PFSK-1 (cell line): ENCODE measurements around the gene ID4.

Source experiments
- FOXP2 ChIP-seq: optimal IDR thresholded peaks from 2 replicates; pipeline ENCODE3; 2011; ENCODE audit warnings: borderline replicate concordance, control low read depth, inconsistent platforms; ENCODE audit not compliant: insufficient read depth; ENCODE audit errors: extremely low read length, extremely low read depth
- POLR2AphosphoS5 ChIP-seq: IDR thresholded peaks from 2 replicates; pipeline ENCODE4 v1.6.1; 2012; ENCODE audit warnings: low read depth, mild to moderate bottlenecking, control low read depth, low read length, moderate library complexity
- SIN3A ChIP-seq: IDR thresholded peaks from 2 replicates; pipeline ENCODE4 v1.6.1; 2012; ENCODE audit warnings: mild to moderate bottlenecking, low read length, moderate library complexity, borderline replicate concordance; ENCODE audit not compliant: insufficient read depth
- TAF1 ChIP-seq: IDR thresholded peaks from 2 replicates; pipeline ENCODE4 v1.6.1; 2012; ENCODE audit warnings: low read length, control low read depth, borderline replicate concordance; ENCODE audit not compliant: insufficient read depth
- TF ChIP-seq, protein P1 (sequence below), 2 experiments: IDR thresholded peaks; 2 replicates each; pipeline versions ENCODE4 v1.6.1 to v1.8.0; 2011 to 2012; ENCODE audit warnings: low read depth in 2 of 2, low read length in 2 of 2, control low read depth in 1 of 2, inconsistent platforms in 1 of 2, mild to moderate bottlenecking in 1 of 2, moderate library complexity in 1 of 2; ENCODE audit not compliant: insufficient read depth in 1 of 2

ID4 gene

DNA sequence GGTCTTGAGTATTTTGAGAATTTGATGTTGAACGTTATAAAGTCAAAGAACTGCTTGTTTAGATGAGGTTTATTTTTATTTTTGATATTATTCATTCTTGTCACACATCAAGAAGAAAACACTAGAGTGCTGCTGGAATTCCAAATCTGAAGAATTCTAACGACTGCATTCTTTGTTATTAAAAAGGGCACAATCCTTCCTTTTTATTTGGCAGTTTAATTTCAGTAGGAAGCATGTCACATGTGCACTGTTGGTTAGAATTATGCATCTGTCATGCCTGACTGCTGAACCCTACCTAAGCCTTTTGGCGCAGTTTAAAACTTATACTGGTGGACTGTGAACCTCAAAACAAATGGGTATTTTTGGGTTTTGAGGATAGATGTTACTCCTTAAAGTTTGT, 4.0 kb downstream of the ID4 start:
- TF ChIP-seq, protein P1, sequence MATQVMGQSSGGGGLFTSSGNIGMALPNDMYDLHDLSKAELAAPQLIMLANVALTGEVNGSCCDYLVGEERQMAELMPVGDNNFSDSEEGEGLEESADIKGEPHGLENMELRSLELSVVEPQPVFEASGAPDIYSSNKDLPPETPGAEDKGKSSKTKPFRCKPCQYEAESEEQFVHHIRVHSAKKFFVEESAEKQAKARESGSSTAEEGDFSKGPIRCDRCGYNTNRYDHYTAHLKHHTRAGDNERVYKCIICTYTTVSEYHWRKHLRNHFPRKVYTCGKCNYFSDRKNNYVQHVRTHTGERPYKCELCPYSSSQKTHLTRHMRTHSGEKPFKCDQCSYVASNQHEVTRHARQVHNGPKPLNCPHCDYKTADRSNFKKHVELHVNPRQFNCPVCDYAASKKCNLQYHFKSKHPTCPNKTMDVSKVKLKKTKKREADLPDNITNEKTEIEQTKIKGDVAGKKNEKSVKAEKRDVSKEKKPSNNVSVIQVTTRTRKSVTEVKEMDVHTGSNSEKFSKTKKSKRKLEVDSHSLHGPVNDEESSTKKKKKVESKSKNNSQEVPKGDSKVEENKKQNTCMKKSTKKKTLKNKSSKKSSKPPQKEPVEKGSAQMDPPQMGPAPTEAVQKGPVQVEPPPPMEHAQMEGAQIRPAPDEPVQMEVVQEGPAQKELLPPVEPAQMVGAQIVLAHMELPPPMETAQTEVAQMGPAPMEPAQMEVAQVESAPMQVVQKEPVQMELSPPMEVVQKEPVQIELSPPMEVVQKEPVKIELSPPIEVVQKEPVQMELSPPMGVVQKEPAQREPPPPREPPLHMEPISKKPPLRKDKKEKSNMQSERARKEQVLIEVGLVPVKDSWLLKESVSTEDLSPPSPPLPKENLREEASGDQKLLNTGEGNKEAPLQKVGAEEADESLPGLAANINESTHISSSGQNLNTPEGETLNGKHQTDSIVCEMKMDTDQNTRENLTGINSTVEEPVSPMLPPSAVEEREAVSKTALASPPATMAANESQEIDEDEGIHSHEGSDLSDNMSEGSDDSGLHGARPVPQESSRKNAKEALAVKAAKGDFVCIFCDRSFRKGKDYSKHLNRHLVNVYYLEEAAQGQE (IDR thresholded peaks at IDR 0.05; ENCODE audit: insufficient read depth in 1 of 2, low read depth in 2 of 2, low read length in 2 of 2): no peak
- TF ChIP-seq FOXP2 (no peak), POLR2AphosphoS5 (no peak), TAF1 (no peak), SIN3A (no peak)

DNA sequence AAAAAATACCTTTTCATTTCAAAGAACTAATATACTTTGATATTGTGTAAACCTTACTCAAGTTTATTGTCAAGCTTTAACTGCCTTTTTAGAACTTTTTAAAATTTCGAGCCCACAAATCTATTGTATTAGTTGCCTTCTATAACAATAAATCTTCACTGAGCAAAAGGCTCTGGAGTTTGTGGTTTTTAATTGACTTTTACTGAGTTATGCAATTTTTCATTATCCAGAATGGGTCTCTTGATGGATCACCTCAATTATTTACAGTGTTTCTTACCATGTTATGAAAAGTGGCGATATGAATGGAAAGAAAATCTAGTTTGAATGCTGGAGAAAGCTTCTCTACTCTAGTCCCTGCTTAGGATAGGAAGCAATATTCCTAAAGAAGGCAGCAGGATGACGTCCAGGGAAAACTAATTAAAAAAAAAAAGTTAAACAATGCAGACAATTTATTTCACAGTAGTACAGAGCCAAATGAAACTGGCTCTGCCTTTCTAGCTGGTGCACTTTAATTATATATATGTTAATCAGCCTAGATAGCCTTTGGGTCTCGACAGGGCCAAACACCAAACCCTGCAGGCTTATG, 5.0 kb downstream of the ID4 start:
- no peak for TF ChIP-seq FOXP2
- no peak for TF ChIP-seq TAF1
- TF ChIP-seq SIN3A: no peak
- TF ChIP-seq, protein P1 (IDR thresholded peaks at IDR 0.05; ENCODE audit: insufficient read depth in 1 of 2, low read depth in 2 of 2, low read length in 2 of 2): no peak
- no peak for TF ChIP-seq POLR2AphosphoS5

DNA sequence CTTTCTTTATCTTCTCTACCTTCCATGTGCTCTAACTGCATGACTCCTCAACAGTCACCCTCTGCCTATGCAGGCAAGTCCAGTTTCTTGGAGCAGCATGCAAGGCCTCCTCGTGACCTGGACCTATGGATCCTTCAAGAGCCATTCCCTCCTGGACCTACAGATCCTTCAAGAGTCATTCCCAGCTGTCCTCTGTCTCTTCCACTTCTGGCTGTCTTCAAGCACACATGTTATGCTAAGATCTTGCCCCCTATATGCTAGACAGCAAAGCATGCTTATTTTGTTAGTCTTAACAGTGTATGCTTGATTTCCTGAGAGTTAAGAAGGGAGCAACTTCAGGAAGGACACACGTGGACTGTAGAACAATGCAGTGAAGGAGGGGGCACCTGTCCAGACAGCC, 7.5 kb downstream of the ID4 start:
- TF ChIP-seq POLR2AphosphoS5 (no peak), SIN3A (no peak), FOXP2 (no peak), TAF1 (no peak)
- TF ChIP-seq, protein P1 (IDR thresholded peaks at IDR 0.05; ENCODE audit: insufficient read depth in 1 of 2, low read depth in 2 of 2, low read length in 2 of 2): no peak

DNA sequence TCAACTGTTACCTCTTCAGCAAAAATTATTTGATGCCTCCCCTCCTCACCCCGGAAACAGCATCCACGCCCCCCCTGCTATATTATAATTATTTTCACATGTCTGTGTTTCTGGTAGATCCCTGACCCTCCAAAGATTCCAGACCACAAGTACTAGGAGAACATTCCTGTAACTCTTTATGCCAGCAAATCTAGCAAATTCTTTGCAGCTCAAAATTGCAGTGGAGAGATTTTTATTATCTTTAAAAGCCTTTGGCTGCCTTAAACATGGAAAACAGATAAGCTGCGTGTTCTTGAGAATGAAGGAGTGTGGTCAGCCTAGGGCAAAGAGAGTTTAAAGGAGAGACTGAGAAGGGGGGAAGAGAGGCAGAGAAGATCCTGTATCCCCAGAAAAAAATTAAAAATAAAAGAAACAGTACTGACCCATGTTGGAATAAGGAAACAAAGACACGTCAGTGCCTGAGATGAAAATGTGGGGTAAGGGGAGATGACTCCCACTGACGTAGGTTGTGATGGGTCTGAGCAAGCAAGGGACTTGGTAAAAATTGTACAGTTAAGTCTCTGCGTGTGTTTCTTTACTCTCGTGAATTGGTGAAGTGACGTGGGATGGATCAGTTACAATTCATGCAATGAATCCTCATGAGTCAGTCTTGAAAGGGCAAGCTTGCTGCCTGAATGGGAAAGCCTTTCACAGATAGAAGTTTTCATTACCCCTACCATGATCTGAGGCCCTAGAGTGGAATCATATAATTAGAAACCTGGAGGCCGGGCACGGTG, 8.3 kb downstream of the ID4 start:
- TF ChIP-seq POLR2AphosphoS5: no peak
- TF ChIP-seq SIN3A: no peak
- no peak for TF ChIP-seq FOXP2
- TF ChIP-seq, protein P1 (IDR thresholded peaks at IDR 0.05; ENCODE audit: insufficient read depth in 1 of 2, low read depth in 2 of 2, low read length in 2 of 2): no peak
- no peak for TF ChIP-seq TAF1
